Measurements from ENCODE around the gene NT5C2. TPM values are rescaled to one million over a fixed set of nuclear protein-coding genes. Genes with fewer than 3 reads are reported as not detected.

NT5C2 gene
- total RNA-seq, 1 experiment from 2014 or later: 91.2 TPM

DNA sequence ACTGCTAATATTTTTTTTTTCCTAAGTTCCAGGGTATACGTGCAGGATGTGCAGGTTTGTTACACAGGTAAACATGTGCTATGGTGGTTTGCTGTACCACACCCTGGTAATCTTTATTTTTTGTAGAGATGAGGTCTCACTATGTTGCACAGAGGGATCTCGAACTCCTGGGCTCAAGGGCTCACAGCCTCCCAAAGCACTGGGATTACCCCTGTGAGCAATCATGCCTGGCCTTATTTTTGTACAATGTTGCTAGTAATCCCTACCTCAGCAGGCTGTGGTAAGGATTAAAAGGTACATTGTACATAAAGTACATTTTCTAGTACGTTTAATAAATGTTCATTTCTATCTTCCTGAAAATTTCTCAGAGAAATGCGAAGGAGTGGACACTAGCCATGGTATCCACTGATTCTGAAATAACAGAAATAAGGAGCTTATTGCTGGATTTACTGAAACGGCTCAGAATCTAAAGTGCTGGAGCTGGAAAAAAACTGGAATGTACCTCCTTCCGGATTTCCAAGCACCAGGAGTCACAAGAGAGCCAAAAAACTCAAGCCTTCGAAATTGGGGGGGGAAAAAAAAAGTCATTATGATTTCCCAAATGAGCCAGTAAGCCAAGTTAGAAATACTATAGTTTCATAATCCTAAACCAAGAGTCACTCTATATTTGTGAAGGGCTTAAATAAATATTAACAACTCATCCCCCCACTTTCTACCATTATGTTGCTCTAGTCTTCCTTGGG, 69.6 kb downstream of the NT5C2 start:
- H3K4me3 ChIP-seq (ENCODE audit: low read depth, low read length): no peak overlapping the region

GRCh38 chr10:103120977-103121735, 71.9 kb downstream of the NT5C2 start:
- intact Hi-C loops (cut with micrococcal nuclease; ENCODE audit: unreplicated experiment): no loop called here
- Histone ChIP-seq H3K4me3 (ENCODE audit: low read depth, low read length) (no peak overlapping the region), H3K4me1 (peaks cover 49% of the 10 kb centered on the region), H3K36me3 (ENCODE audit: control insufficient read depth, insufficient read depth, low read length) (no peaks in the 10 kb centered on the region), H3K9me3 (no peaks in the 10 kb centered on the region), H3K27me3 (replicated peaks; ENCODE audit: control insufficient read depth, insufficient read depth, low read length) (no peaks in the 10 kb centered on the region)
- POLR2A ChIA-PET: no interaction called here
- H3K4me3 Mint-ChIP-seq (ENCODE audit: unreplicated experiment): no peak overlapping the region
- CTCF ChIA-PET: no interaction called here
- TF ChIP-seq, protein P1, sequence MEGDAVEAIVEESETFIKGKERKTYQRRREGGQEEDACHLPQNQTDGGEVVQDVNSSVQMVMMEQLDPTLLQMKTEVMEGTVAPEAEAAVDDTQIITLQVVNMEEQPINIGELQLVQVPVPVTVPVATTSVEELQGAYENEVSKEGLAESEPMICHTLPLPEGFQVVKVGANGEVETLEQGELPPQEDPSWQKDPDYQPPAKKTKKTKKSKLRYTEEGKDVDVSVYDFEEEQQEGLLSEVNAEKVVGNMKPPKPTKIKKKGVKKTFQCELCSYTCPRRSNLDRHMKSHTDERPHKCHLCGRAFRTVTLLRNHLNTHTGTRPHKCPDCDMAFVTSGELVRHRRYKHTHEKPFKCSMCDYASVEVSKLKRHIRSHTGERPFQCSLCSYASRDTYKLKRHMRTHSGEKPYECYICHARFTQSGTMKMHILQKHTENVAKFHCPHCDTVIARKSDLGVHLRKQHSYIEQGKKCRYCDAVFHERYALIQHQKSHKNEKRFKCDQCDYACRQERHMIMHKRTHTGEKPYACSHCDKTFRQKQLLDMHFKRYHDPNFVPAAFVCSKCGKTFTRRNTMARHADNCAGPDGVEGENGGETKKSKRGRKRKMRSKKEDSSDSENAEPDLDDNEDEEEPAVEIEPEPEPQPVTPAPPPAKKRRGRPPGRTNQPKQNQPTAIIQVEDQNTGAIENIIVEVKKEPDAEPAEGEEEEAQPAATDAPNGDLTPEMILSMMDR (IDR thresholded peaks at IDR 0.05; ENCODE audit: insufficient read depth in 1 of 2, low read depth in 1 of 2, low read length in 1 of 2, severe bottlenecking in 1 of 2, unreplicated experiment in 1 of 2): no peak
- BruUV-seq (replicated peaks): no TSS peak
- H3K27me3 Mint-ChIP-seq (ENCODE audit: insufficient read depth, unreplicated experiment): no peaks in the 10 kb centered on the region
- H3K9me3 Mint-ChIP-seq (ENCODE audit: unreplicated experiment): no peaks in the 10 kb centered on the region
- H3K27ac Mint-ChIP-seq (ENCODE audit: unreplicated experiment): no peak overlapping the region
- DNase-seq: no peak
- H3K4me1 Mint-ChIP-seq (ENCODE audit: low read depth, unreplicated experiment): peaks cover 6% of the 10 kb centered on the region
- H3K36me3 Mint-ChIP-seq (ENCODE audit: insufficient read depth, unreplicated experiment): peaks cover 11% of the 10 kb centered on the region

More for the DNA sequence above, 69.6 kb downstream of the NT5C2 start:
- no peak overlapping the region for H3K27ac Mint-ChIP-seq (ENCODE audit: unreplicated experiment)
- no peaks in the 10 kb centered on the region for H3K27me3 ChIP-seq (replicated peaks; ENCODE audit: control insufficient read depth, insufficient read depth, low read length)
- peaks cover 22% of the 10 kb centered on the region for H3K36me3 Mint-ChIP-seq (ENCODE audit: insufficient read depth, unreplicated experiment)
- H3K9me3 ChIP-seq: no peaks in the 10 kb centered on the region
- no peaks in the 10 kb centered on the region for H3K36me3 ChIP-seq (ENCODE audit: control insufficient read depth, insufficient read depth, low read length)
- no TSS peak for BruUV-seq (replicated peaks)
- peaks cover 49% of the 10 kb centered on the region for H3K4me1 ChIP-seq
- CTCF ChIA-PET: no interaction called here
- POLR2A ChIA-PET: interaction anchor here (0.6 kb wide), 1 partner anchor 181 kb away, joined by 3 read pairs; no protein-coding TSS in a partner anchor
- DNase-seq: no peak
- intact Hi-C loops (cut with micrococcal nuclease; ENCODE audit: unreplicated experiment): no loop called here
- H3K4me3 Mint-ChIP-seq (ENCODE audit: unreplicated experiment): no peak overlapping the region
- no peaks in the 10 kb centered on the region for H3K27me3 Mint-ChIP-seq (ENCODE audit: insufficient read depth, unreplicated experiment)
- TF ChIP-seq, protein P1 (IDR thresholded peaks at IDR 0.05; ENCODE audit: insufficient read depth in 1 of 2, low read depth in 1 of 2, low read length in 1 of 2, severe bottlenecking in 1 of 2, unreplicated experiment in 1 of 2): no peak
- no peaks in the 10 kb centered on the region for H3K9me3 Mint-ChIP-seq (ENCODE audit: unreplicated experiment)
- H3K4me1 Mint-ChIP-seq (ENCODE audit: low read depth, unreplicated experiment): peaks cover 8% of the 10 kb centered on the region

- Histone ChIP-seq H3K4me3 (ENCODE audit: low read depth, low read length) (no peak overlapping the region), H3K4me1 (peaks cover 48% of the 10 kb centered on the region), H3K36me3 (ENCODE audit: control insufficient read depth, insufficient read depth, low read length) (no peaks in the 10 kb centered on the region), H3K9me3 (no peaks in the 10 kb centered on the region), H3K27me3 (replicated peaks; ENCODE audit: control insufficient read depth, insufficient read depth, low read length) (no peaks in the 10 kb centered on the region)
- peaks cover 6% of the 10 kb centered on the region for H3K36me3 Mint-ChIP-seq (ENCODE audit: insufficient read depth, unreplicated experiment)
- ChIA-PET CTCF (no interaction called here), POLR2A (no interaction called here)
- TF ChIP-seq, protein P1 (IDR thresholded peaks at IDR 0.05; ENCODE audit: insufficient read depth in 1 of 2, low read depth in 1 of 2, low read length in 1 of 2, severe bottlenecking in 1 of 2, unreplicated experiment in 1 of 2): no peak
- BruUV-seq (replicated peaks): no TSS peak
- no peaks in the 10 kb centered on the region for H3K27me3 Mint-ChIP-seq (ENCODE audit: insufficient read depth, unreplicated experiment)
- H3K4me1 Mint-ChIP-seq (ENCODE audit: low read depth, unreplicated experiment): peaks cover under 1% of the 10 kb centered on the region
- no peak for DNase-seq
- no peak overlapping the region for H3K4me3 Mint-ChIP-seq (ENCODE audit: unreplicated experiment)
- no peak overlapping the region for H3K27ac Mint-ChIP-seq (ENCODE audit: unreplicated experiment)
- no peaks in the 10 kb centered on the region for H3K9me3 Mint-ChIP-seq (ENCODE audit: unreplicated experiment)
- intact Hi-C loops (cut with micrococcal nuclease; ENCODE audit: unreplicated experiment): no loop called here
Observed at GRCh38 chr10:103120546-103120945, 72.5 kb downstream of the NT5C2 start.

Measured in Caco-2 (cell line).